Prostate gland (tissue), 2 donors: Measurements from ENCODE around the gene OCLN.

Source experiments
- POLR2AphosphoS5 ChIP-seq: sonication (generic); formaldehyde crosslinking; IDR thresholded peaks from one replicate; pipeline ENCODE4 v1.6.1; 2017; ENCODE audit warnings: antibody characterized with exemption
- TF ChIP-seq, protein P1 (sequence below), 4 experiments: fragments of 200-600 bp in 2 of 4; fragments of 450-650 bp in 2 of 4; sonication (generic) in 2 of 4; IDR thresholded peaks; 1 replicate in 3 of 4; 2 replicates in 1 of 4; pipeline ENCODE4 v1.5.1; 2016 to 2019; ENCODE audit warnings: antibody characterized with exemption in 4 of 4, mild to moderate bottlenecking in 2 of 4, moderate library complexity in 2 of 4

DNA sequence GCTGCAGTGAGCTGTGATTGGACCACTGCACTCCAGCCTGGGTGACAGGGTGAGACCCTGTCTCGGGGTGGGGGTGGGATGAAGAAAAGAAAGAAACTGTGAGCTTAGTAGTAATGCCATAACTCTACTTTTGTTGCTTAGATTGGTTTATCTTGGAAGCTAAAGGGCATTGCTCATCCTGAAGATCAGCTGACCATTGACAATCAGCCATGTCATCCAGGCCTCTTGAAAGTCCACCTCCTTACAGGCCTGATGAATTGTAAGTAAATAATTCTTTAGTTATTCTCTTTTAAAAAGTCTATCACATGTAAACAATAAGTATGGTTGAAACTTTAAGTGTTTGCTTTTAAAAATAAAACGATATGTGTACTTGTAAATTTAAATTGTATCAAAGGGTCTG is 11.4 kb downstream of the OCLN start:
- no peak for TF ChIP-seq POLR2AphosphoS5
- TF ChIP-seq, protein P1, sequence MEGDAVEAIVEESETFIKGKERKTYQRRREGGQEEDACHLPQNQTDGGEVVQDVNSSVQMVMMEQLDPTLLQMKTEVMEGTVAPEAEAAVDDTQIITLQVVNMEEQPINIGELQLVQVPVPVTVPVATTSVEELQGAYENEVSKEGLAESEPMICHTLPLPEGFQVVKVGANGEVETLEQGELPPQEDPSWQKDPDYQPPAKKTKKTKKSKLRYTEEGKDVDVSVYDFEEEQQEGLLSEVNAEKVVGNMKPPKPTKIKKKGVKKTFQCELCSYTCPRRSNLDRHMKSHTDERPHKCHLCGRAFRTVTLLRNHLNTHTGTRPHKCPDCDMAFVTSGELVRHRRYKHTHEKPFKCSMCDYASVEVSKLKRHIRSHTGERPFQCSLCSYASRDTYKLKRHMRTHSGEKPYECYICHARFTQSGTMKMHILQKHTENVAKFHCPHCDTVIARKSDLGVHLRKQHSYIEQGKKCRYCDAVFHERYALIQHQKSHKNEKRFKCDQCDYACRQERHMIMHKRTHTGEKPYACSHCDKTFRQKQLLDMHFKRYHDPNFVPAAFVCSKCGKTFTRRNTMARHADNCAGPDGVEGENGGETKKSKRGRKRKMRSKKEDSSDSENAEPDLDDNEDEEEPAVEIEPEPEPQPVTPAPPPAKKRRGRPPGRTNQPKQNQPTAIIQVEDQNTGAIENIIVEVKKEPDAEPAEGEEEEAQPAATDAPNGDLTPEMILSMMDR (IDR thresholded peaks at IDR 0.05) = no peak
